ENCODE data around the gene MTMR10.

Gene MTMR10

GRCh38 chr15:31013863-31014607 is 22.6 kb upstream of the MTMR10 start:
- no peak for DNase-seq

GRCh38 chr15:31012455-31012854 is 21.0 kb upstream of the MTMR10 start:
- no peak for DNase-seq

- no peak for DNase-seq
Measured at GRCh38 chr15:31010036-31010435, 18.6 kb upstream of the MTMR10 start.

- no peak for DNase-seq
Measured at GRCh38 chr15:31005660-31006059, 14.2 kb upstream of the MTMR10 start.

- DNase-seq: no peak
Measured at GRCh38 chr15:31004220-31004733, 12.8 kb upstream of the MTMR10 start.

GRCh38 chr15:31001702-31002101 is 10.3 kb upstream of the MTMR10 start:
- DNase-seq: no peak

- no peak for DNase-seq
Measured at GRCh38 chr15:30999729-31000128, 8.3 kb upstream of the MTMR10 start.

- DNase-seq: no peak
Measured at GRCh38 chr15:30997270-30997669, 5.8 kb upstream of the MTMR10 start.

GRCh38 chr15:30992249-30992864 is 929 bp upstream of the MTMR10 start:
- no peak for DNase-seq

GRCh38 chr15:30990446-30991254 is 778 bp downstream of the MTMR10 start:
- no peak for DNase-seq

GRCh38 chr15:30990036-30990435 is 1.4 kb downstream of the MTMR10 start:
- no peak for DNase-seq

- no peak for DNase-seq
Measured at GRCh38 chr15:30985081-30985531, 6.3 kb downstream of the MTMR10 start.

- no peak for DNase-seq
Measured at GRCh38 chr15:30984542-30984941, 6.9 kb downstream of the MTMR10 start.

GRCh38 chr15:30984118-30984517 is 7.3 kb downstream of the MTMR10 start:
- no peak for DNase-seq

- DNase-seq: no peak
Measured at GRCh38 chr15:30979457-30979856, 12.0 kb downstream of the MTMR10 start.

GRCh38 chr15:30978328-30978727 is 13.1 kb downstream of the MTMR10 start:
- no peak for DNase-seq

GRCh38 chr15:30974112-30974511 is 17.3 kb downstream of the MTMR10 start:
- DNase-seq: no peak

GRCh38 chr15:30973379-30973778 is 18.0 kb downstream of the MTMR10 start:
- no peak for DNase-seq

- no peak for DNase-seq
Measured at GRCh38 chr15:30969724-30970123, 21.7 kb downstream of the MTMR10 start.

GRCh38 chr15:30963681-30964080 is 27.7 kb downstream of the MTMR10 start:
- no peak for DNase-seq

- no peak for DNase-seq
Measured at GRCh38 chr15:30962659-30963058, 28.8 kb downstream of the MTMR10 start.

- no peak for DNase-seq
Measured at GRCh38 chr15:30962079-30962478, 29.3 kb downstream of the MTMR10 start.

- no peak for DNase-seq
Measured at GRCh38 chr15:30958219-30958618, 33.2 kb downstream of the MTMR10 start.
